ENCODE measurements around the gene TRMU. TPM values are rescaled to one million over a fixed set of nuclear protein-coding genes. Genes with fewer than 3 reads are reported as not detected.

Gene TRMU
- total RNA-seq, 4 donors from 2014 or later: 9.1 to 14.4 (median 13.0) TPM

DNA sequence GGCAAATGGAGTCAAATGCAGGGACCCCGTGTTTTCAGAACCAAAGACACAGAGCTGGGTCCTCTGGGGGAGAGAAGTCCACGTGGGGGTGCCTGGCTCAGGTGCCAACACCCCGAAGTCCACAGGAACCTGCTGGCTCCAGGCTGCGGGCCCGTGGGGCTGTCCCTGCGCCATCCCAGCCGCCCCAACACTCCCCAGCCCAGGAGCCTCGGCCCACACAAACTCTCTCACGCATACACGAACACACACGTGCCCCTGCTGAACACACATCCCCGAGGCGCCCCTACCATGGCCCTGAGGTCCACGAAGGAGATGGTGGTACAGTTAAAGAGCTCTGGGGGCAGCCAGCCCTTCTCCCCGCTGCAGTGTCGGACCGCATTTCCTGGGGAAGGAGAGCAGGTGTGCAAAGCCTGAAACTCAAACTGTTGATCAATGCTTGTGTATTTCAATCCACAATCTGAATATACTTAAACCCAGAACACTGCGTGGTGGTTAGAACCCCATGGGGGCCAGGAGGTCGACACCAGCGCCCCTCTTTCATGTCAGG is 54.7 kb downstream of the TRMU start:
- Histone ChIP-seq H3K9me3 (no peaks in the 10 kb centered on the region), H3K36me3 (no peaks in the 10 kb centered on the region), H3K27me3 (no peaks in the 10 kb centered on the region), H3K4me1 (peaks cover 7 to 11% of the 10 kb centered on the region in 2 donors), H3K4me3 (peak overlapping the region; percentile 44 to 55 (median 51)), H3K27ac (peak overlapping the region; percentile 50 to 72 (median 70))
- ATAC-seq: peak in 1 of 2 donors; percentile 8
- DNase-seq: no peak
- intact Hi-C loops (cut with DNase I; ENCODE audit: low total_unique reads): loop anchor here (1.0 kb wide), 2 partner anchors 23 to 35 kb away; no protein-coding TSS in a partner anchor
- TF ChIP-seq, protein P1, sequence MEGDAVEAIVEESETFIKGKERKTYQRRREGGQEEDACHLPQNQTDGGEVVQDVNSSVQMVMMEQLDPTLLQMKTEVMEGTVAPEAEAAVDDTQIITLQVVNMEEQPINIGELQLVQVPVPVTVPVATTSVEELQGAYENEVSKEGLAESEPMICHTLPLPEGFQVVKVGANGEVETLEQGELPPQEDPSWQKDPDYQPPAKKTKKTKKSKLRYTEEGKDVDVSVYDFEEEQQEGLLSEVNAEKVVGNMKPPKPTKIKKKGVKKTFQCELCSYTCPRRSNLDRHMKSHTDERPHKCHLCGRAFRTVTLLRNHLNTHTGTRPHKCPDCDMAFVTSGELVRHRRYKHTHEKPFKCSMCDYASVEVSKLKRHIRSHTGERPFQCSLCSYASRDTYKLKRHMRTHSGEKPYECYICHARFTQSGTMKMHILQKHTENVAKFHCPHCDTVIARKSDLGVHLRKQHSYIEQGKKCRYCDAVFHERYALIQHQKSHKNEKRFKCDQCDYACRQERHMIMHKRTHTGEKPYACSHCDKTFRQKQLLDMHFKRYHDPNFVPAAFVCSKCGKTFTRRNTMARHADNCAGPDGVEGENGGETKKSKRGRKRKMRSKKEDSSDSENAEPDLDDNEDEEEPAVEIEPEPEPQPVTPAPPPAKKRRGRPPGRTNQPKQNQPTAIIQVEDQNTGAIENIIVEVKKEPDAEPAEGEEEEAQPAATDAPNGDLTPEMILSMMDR (IDR thresholded peaks at IDR 0.05 in 4 of 5, conservative IDR thresholded peaks at IDR 0.05 in 1 of 5): no peak
- no peak for TF ChIP-seq POLR2A (IDR thresholded peaks at IDR 0.05)
- in situ Hi-C loops (cut with MboI; ENCODE audit: low sequenced_read_pairs in 4 of 4): loop anchor here in 1 of 4 donors (25.0 kb wide), 1 partner anchor 147 kb away; the partner anchor contains the start of gene CELSR1

DNA sequence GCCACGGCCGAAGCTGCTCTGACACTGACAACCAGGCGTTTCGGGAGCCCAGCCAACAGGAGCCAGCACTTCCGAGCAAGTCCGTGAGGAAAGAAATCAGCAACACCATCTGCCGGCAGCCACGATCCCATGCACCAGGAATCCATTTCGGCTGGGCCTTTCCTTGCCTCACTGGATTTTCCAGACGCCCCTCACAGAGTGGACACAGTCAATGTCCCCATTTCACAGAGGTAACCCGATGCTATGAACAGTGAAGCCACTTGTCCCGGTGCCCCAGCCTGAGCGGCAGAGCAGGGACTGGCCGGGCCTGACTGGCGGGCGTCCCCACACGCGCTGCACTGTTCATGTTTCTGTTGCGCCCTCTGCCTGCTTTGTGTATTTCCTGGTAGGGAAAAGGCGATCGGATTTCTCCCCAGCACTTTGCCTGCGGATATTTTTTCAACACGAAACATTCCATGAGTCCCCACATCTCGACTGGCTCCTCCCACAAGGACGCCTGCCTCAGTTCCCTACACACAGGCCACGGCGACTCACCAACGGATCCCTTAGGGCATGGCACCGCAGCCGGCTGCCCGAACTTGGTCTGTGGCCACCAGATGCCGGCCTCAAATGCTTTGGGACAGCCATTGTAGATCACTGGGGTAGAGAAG is 55.3 kb downstream of the TRMU start:
- H3K9me3 ChIP-seq: no peaks in the 10 kb centered on the region
- TF ChIP-seq, protein P1 (IDR thresholded peaks at IDR 0.05 in 4 of 5, conservative IDR thresholded peaks at IDR 0.05 in 1 of 5): peak in 4 of 5 experiments; percentile 45 to 59 (median 49)
- no peak for TF ChIP-seq POLR2A (IDR thresholded peaks at IDR 0.05)
- ATAC-seq (peak; percentile 89 to 91), DNase-seq (peak; percentile 52 to 71)
- H3K36me3 ChIP-seq: no peaks in the 10 kb centered on the region
- intact Hi-C loops (cut with DNase I; ENCODE audit: low total_unique reads) (loop anchor here (1.0 kb wide), 2 partner anchors 23 to 35 kb away; no protein-coding TSS in a partner anchor), in situ Hi-C loops (cut with MboI; ENCODE audit: low sequenced_read_pairs in 4 of 4) (loop anchor here in 1 of 4 donors (25.0 kb wide), 1 partner anchor 147 kb away; the partner anchor contains the start of gene CELSR1)
- peak overlapping the region; percentile 44 to 55 (median 51) for H3K4me3 ChIP-seq
- peaks cover 7 to 11% of the 10 kb centered on the region in 2 donors for H3K4me1 ChIP-seq
- H3K27ac ChIP-seq: peak overlapping the region; percentile 50 to 72 (median 70)
- H3K27me3 ChIP-seq: no peaks in the 10 kb centered on the region

DNA sequence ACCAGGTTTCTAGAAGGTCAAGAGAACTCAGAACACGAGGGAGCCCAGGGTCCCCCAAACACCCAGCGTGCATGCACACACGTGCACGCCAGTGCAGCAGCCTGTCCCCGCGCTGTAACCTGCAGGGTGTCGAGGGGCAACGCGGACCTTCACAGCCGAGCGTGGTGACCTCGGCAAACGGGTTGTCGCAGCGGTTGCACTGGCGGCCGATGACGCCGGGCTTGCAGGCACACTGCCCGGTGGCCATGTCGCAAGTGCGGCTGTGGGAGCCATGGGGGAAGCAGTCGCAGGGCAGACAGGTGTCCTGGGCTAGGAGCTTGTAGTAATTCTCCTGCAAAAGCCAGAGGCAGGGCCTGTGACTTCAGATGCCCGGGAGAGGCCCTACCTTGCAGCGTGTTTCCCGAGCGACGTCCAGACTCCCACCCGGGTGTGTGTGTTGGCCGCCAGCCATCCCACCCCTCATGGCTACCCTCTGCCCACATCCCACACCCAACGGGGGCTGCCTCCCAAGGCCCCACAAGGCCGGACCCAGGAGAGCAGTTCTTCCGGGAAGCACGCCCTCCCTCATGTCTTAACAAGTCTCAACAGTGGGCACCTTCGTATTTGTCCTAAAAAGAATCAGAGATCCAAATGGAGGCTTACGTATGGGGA is 56.1 kb downstream of the TRMU start:
- no peaks in the 10 kb centered on the region for H3K27me3 ChIP-seq
- H3K36me3 ChIP-seq: no peaks in the 10 kb centered on the region
- in situ Hi-C loops (cut with MboI; ENCODE audit: low sequenced_read_pairs in 4 of 4): loop anchor here in 1 of 4 donors (25.0 kb wide), 1 partner anchor 146 kb away; the partner anchor contains the start of gene CELSR1
- H3K4me3 ChIP-seq: no peak overlapping the region
- no peaks in the 10 kb centered on the region for H3K9me3 ChIP-seq
- no peak overlapping the region for H3K27ac ChIP-seq
- DNase-seq: no peak
- intact Hi-C loops (cut with DNase I; ENCODE audit: low total_unique reads): no loop called here
- H3K4me1 ChIP-seq: peaks cover 7 to 11% of the 10 kb centered on the region in 2 donors
- no peak for ATAC-seq
- TF ChIP-seq POLR2A (IDR thresholded peaks at IDR 0.05): no peak
- TF ChIP-seq, protein P1 (IDR thresholded peaks at IDR 0.05 in 4 of 5, conservative IDR thresholded peaks at IDR 0.05 in 1 of 5): no peak

DNA sequence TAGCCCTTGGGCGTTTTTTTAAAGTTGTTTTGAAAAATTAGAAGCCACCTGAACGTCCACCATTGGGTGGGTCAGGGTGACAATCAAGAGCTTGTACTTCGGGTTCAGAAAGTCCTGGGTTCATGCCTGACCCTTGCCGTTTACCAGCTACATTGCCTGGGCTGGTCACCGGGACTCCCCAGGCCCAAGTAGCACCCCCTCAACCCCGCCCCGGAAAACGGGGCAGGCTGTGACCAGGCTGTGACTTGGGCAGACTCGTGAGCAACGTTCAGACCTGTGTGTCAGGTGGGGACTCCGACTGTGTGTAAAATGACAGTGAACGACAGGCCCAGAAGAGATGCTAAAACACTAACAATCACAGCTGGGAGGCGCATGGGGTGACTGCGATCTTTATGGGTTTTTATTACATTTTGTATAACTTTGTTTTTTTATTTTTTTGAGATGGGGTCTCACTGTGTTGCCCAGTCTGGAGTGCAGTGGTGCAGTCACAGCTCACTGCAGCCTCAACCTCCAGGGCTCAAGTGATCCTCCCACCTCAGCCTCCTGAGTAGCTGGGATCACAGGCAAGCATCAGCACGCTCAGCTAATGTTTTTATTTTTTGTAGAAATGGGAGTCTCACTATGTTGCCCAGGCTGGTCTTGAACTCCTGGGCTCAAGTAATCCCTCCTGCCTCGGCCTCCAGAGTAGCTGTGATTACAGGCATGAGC is 56.8 kb downstream of the TRMU start:
- no peak for TF ChIP-seq POLR2A (IDR thresholded peaks at IDR 0.05)
- TF ChIP-seq, protein P1 (IDR thresholded peaks at IDR 0.05 in 4 of 5, conservative IDR thresholded peaks at IDR 0.05 in 1 of 5): no peak
- DNase-seq (no peak), ATAC-seq (no peak)
- Histone ChIP-seq H3K4me1 (peaks cover 7 to 11% of the 10 kb centered on the region in 2 donors), H3K27ac (no peak overlapping the region), H3K36me3 (no peaks in the 10 kb centered on the region), H3K27me3 (no peaks in the 10 kb centered on the region), H3K9me3 (no peaks in the 10 kb centered on the region), H3K4me3 (no peak overlapping the region)
- in situ Hi-C loops (cut with MboI; ENCODE audit: low sequenced_read_pairs in 4 of 4): loop anchor here in 1 of 4 donors (25.0 kb wide), 1 partner anchor 145 kb away; the partner anchor contains the start of gene CELSR1
- intact Hi-C loops (cut with DNase I; ENCODE audit: low total_unique reads): no loop called here

Data from gastrocnemius medialis (tissue), 4 donors.